MCF 10A (cell line): Measurements from ENCODE around the gene ARFGEF3. TPM values are rescaled to one million over a fixed set of nuclear protein-coding genes. Genes with fewer than 3 reads are reported as not detected.

ENCODE experiments used
- BruUV-seq: library from RNA; stranded (reverse); fragments of 400-500 nt; replicated peaks from 2 replicates; lab custom pipeline; 2021; lab: Mats Ljungman, UMichigan
- CTCF ChIA-PET: fragments of 300-600 bp; sonication (Branson Sonifier 250); formaldehyde crosslinking; extraction: SDS; loops from one replicate; lab custom pipeline; 2021; ENCODE audit warnings: antibody characterized with exemption, inconsistent platforms; lab: Yijun Ruan, JAX
- POLR2A ChIA-PET: fragments of 300-600, 350-650 bp; sonication (Branson Sonifier 250); formaldehyde crosslinking; extraction: SDS; loops from one replicate; lab custom pipeline; 2020; ENCODE audit warnings: antibody characterized with exemption, inconsistent platforms; lab: Yijun Ruan, JAX
- DNase-seq: peaks from one replicate; pipeline ENCODE4 v3.0.0-alpha.2; 2018; ENCODE audit not compliant: unreplicated experiment
- H3K27ac Mint-ChIP-seq: one replicate; pipeline ENCODE4 v1.8.0; 2022; ENCODE audit warnings: mild to moderate bottlenecking, low read depth, mixed read lengths; ENCODE audit not compliant: unreplicated experiment
- H3K27me3 Mint-ChIP-seq: one replicate; pipeline ENCODE4 v1.8.0; 2022; ENCODE audit warnings: mixed read lengths; ENCODE audit not compliant: insufficient read depth, unreplicated experiment
- H3K36me3 Mint-ChIP-seq: one replicate; pipeline ENCODE4 v1.8.0; 2022; ENCODE audit warnings: mild to moderate bottlenecking, moderate library complexity, mixed read lengths; ENCODE audit not compliant: insufficient read depth, unreplicated experiment
- H3K4me1 Mint-ChIP-seq: one replicate; pipeline ENCODE4 v1.8.0; 2022; ENCODE audit warnings: mixed read lengths; ENCODE audit not compliant: insufficient read depth, unreplicated experiment
- H3K4me3 Mint-ChIP-seq: one replicate; pipeline ENCODE4 v1.8.0; 2022; ENCODE audit warnings: mild to moderate bottlenecking, moderate library complexity, mixed read lengths; ENCODE audit not compliant: unreplicated experiment
- H3K9me3 Mint-ChIP-seq: one replicate; pipeline ENCODE4 v1.8.0; 2022; ENCODE audit warnings: mixed read lengths; ENCODE audit not compliant: unreplicated experiment
- CTCF ChIP-seq: fragments of 200-600 bp; IDR thresholded peaks from one replicate; pipeline ENCODE4 v1.8.0; 2022; ENCODE audit warnings: antibody characterized with exemption, mild to moderate bottlenecking; ENCODE audit not compliant: unreplicated experiment
- intact Hi-C: fragments of 100-400 bp; cut with micrococcal nuclease; formaldehyde crosslinking; loops from 2 replicates; pipeline ENCODE4 v1.14.1; 2022
- total RNA-seq: library from RNA; stranded (reverse); gene quantifications from 2 replicates; pipeline ENCODE4 v1.2.3, GENCODE V29; 2022

The ARFGEF3 gene
- total RNA-seq, 1 experiment from 2014 or later = 3.4 TPM

GRCh38 chr6:138387577-138388368, 226.0 kb downstream of the ARFGEF3 start:
- Mint-ChIP-seq H3K27me3 (no peaks in the 10 kb centered on the region), H3K27ac (no peak overlapping the region), H3K4me1 (no peaks in the 10 kb centered on the region), H3K4me3 (no peak overlapping the region), H3K36me3 (no peaks in the 10 kb centered on the region), H3K9me3 (no peaks in the 10 kb centered on the region)
- intact Hi-C loops = no loop called here
- BruUV-seq = no TSS peak
- TF ChIP-seq CTCF = no peak
- ChIA-PET POLR2A (interaction anchor here (1.0 kb wide), 1 partner anchor 17 kb away, joined by 3 read pairs; the partner anchor contains the start of gene HEBP2), CTCF (interaction anchor here (0.8 to 1.2 kb wide), 2 partner anchors 28 to 122 kb away, joined by 3 read pairs; no protein-coding TSS in a partner anchor)
- no peak for DNase-seq

- no TSS peak for BruUV-seq
- DNase-seq = no peak
- POLR2A ChIA-PET = no interaction called here
- Mint-ChIP-seq H3K4me1 (no peaks in the 10 kb centered on the region), H3K4me3 (no peak overlapping the region), H3K27ac (no peak overlapping the region), H3K9me3 (no peaks in the 10 kb centered on the region), H3K27me3 (no peaks in the 10 kb centered on the region), H3K36me3 (no peaks in the 10 kb centered on the region)
- intact Hi-C loops = no loop called here
- TF ChIP-seq CTCF = no peak
- CTCF ChIA-PET = no interaction called here
These were observed 227.8 kb downstream of the ARFGEF3 start for GRCh38 chr6:138389551-138389950.

Other genes starting within 250 kb of the ARFGEF3 start
- 103 and 120 TPM in 2 replicates for gene PERP, start 54.5 kb upstream of the ARFGEF3 start, total RNA-seq
- not detected in 2 replicates for gene PBOV1, start 56.6 kb downstream of the ARFGEF3 start, total RNA-seq
- gene SMIM28, start 216.0 kb downstream of the ARFGEF3 start, total RNA-seq = not detected in 2 replicates
- gene HEBP2, start 242.3 kb downstream of the ARFGEF3 start, total RNA-seq = 71.2 and 89.7 TPM in 2 replicates